ENCODE results near the gene EFNA2. TPM values are rescaled to one million over a fixed set of nuclear protein-coding genes. Genes with fewer than 3 reads are reported as not detected.
A peak's percentile ranks its signal among the peaks of the same experiment; 100 is the strongest.

EFNA2 gene
- total and polyA plus RNA-seq, 4 donors = 2.8 TPM; not detected in 3

- ATAC-seq (ENCODE audit: low FRiP score) (no peak), DNase-seq (no peak)
- intact Hi-C loops (cut with DNase I) = no loop called here
- 76 to 78% methylated on average over 8 of the region's 8 CpGs for WGBS, 2 donors
- H3K27me3 ChIP-seq (ENCODE audit: control insufficient read depth in 1 of 2, insufficient read depth in 2 of 2, low read length in 1 of 2) = no peaks in the 10 kb centered on the region
- H3K4me3 ChIP-seq (ENCODE audit: low read length in 2 of 2) = no peak overlapping the region
- peaks cover 6 to 9% of the 10 kb centered on the region in 2 donors for H3K36me3 ChIP-seq (ENCODE audit: control insufficient read depth in 1 of 2, insufficient read depth in 2 of 2, low read length in 1 of 2)
- no peaks in the 10 kb centered on the region for H3K9me3 ChIP-seq (ENCODE audit: control insufficient read depth, low read length)
- H3K4me1 ChIP-seq (ENCODE audit: control insufficient read depth in 1 of 2, insufficient read depth in 2 of 2, low read length in 2 of 2) = peaks cover 0 to 2% of the 10 kb centered on the region in 2 donors
- no peak overlapping the region for H3K27ac ChIP-seq (ENCODE audit: low read depth in 1 of 2, low read length in 2 of 2)
These were observed 27.5 kb upstream of the EFNA2 start for GRCh38 chr19:1258163-1258492.

- Histone ChIP-seq H3K4me3 (ENCODE audit: low read length in 2 of 2) (no peak overlapping the region), H3K9me3 (ENCODE audit: control insufficient read depth, low read length) (no peaks in the 10 kb centered on the region), H3K4me1 (ENCODE audit: control insufficient read depth in 1 of 2, insufficient read depth in 2 of 2, low read length in 2 of 2) (peaks cover 0 to 2% of the 10 kb centered on the region in 2 donors), H3K36me3 (ENCODE audit: control insufficient read depth in 1 of 2, insufficient read depth in 2 of 2, low read length in 1 of 2) (peaks cover 6 to 9% of the 10 kb centered on the region in 2 donors), H3K27me3 (ENCODE audit: control insufficient read depth in 1 of 2, insufficient read depth in 2 of 2, low read length in 1 of 2) (no peaks in the 10 kb centered on the region), H3K27ac (ENCODE audit: low read depth in 1 of 2, low read length in 2 of 2) (peak overlapping the region in 1 of 2 donors; percentile 25)
- ATAC-seq (ENCODE audit: low FRiP score) (no peak), DNase-seq (no peak)
- WGBS, 2 donors = 30 to 35% methylated on average over 15 of the region's 15 CpGs
- intact Hi-C loops (cut with DNase I) = no loop called here
These were observed 26.9 kb upstream of the EFNA2 start for GRCh38 chr19:1258707-1259205.

- Histone ChIP-seq H3K27ac (ENCODE audit: low read depth in 1 of 2, low read length in 2 of 2) (peak overlapping the region in 1 of 2 donors; percentile 25), H3K4me1 (ENCODE audit: control insufficient read depth in 1 of 2, insufficient read depth in 2 of 2, low read length in 2 of 2) (peaks cover 0 to 2% of the 10 kb centered on the region in 2 donors), H3K4me3 (ENCODE audit: low read length in 2 of 2) (no peak overlapping the region), H3K27me3 (ENCODE audit: control insufficient read depth in 1 of 2, insufficient read depth in 2 of 2, low read length in 1 of 2) (no peaks in the 10 kb centered on the region), H3K36me3 (ENCODE audit: control insufficient read depth in 1 of 2, insufficient read depth in 2 of 2, low read length in 1 of 2) (peaks cover 6 to 9% of the 10 kb centered on the region in 2 donors), H3K9me3 (ENCODE audit: control insufficient read depth, low read length) (no peaks in the 10 kb centered on the region)
- intact Hi-C loops (cut with DNase I) = no loop called here
- WGBS, 2 donors = 35 to 45% methylated on average over 15 to 17 of the region's 17 CpGs
- DNase-seq (peak in 1 of 2 donors; percentile 86), ATAC-seq (ENCODE audit: low FRiP score) (peak; percentile 4)
These were observed 26.3 kb upstream of the EFNA2 start for GRCh38 chr19:1259206-1259875.

- H3K27me3 ChIP-seq (ENCODE audit: control insufficient read depth in 1 of 2, insufficient read depth in 2 of 2, low read length in 1 of 2) = no peaks in the 10 kb centered on the region
- peaks cover 0 to 2% of the 10 kb centered on the region in 2 donors for H3K4me1 ChIP-seq (ENCODE audit: control insufficient read depth in 1 of 2, insufficient read depth in 2 of 2, low read length in 2 of 2)
- H3K4me3 ChIP-seq (ENCODE audit: low read length in 2 of 2) = no peak overlapping the region
- peak overlapping the region in 1 of 2 donors; percentile 53 for H3K27ac ChIP-seq (ENCODE audit: low read depth in 1 of 2, low read length in 2 of 2)
- ATAC-seq (ENCODE audit: low FRiP score) (no peak), DNase-seq (no peak)
- intact Hi-C loops (cut with DNase I) = no loop called here
- peaks cover 6 to 7% of the 10 kb centered on the region in 2 donors for H3K36me3 ChIP-seq (ENCODE audit: control insufficient read depth in 1 of 2, insufficient read depth in 2 of 2, low read length in 1 of 2)
- WGBS, 2 donors = 29 to 31% methylated on average over 33 of the region's 33 CpGs
- no peaks in the 10 kb centered on the region for H3K9me3 ChIP-seq (ENCODE audit: control insufficient read depth, low read length)
These were observed 25.6 kb upstream of the EFNA2 start for GRCh38 chr19:1259876-1260748.

- Histone ChIP-seq H3K9me3 (ENCODE audit: control insufficient read depth, low read length) (no peaks in the 10 kb centered on the region), H3K4me3 (ENCODE audit: low read length in 2 of 2) (peak overlapping the region in 1 of 2 donors; percentile 18), H3K4me1 (ENCODE audit: control insufficient read depth in 1 of 2, insufficient read depth in 2 of 2, low read length in 2 of 2) (peaks cover 0 to 2% of the 10 kb centered on the region in 2 donors), H3K27ac (ENCODE audit: low read depth in 1 of 2, low read length in 2 of 2) (peak overlapping the region; percentile 69 to 89), H3K27me3 (ENCODE audit: control insufficient read depth in 1 of 2, insufficient read depth in 2 of 2, low read length in 1 of 2) (no peaks in the 10 kb centered on the region), H3K36me3 (ENCODE audit: control insufficient read depth in 1 of 2, insufficient read depth in 2 of 2, low read length in 1 of 2) (no peaks in the 10 kb centered on the region)
- peak; percentile 89 for ATAC-seq (ENCODE audit: low FRiP score)
- peak; percentile 98 to 99 for DNase-seq
- intact Hi-C loops (cut with DNase I) = no loop called here
- WGBS, 2 donors = 0 to 1% methylated on average over 52 to 83 of the region's 83 CpGs
These were observed 24.7 kb upstream of the EFNA2 start for GRCh38 chr19:1260749-1261537.

- Histone ChIP-seq H3K4me1 (ENCODE audit: control insufficient read depth in 1 of 2, insufficient read depth in 2 of 2, low read length in 2 of 2) (peaks cover 0 to 2% of the 10 kb centered on the region in 2 donors), H3K36me3 (ENCODE audit: control insufficient read depth in 1 of 2, insufficient read depth in 2 of 2, low read length in 1 of 2) (no peaks in the 10 kb centered on the region), H3K27ac (ENCODE audit: low read depth in 1 of 2, low read length in 2 of 2) (peak overlapping the region; percentile 69 to 89), H3K9me3 (ENCODE audit: control insufficient read depth, low read length) (no peaks in the 10 kb centered on the region), H3K27me3 (ENCODE audit: control insufficient read depth in 1 of 2, insufficient read depth in 2 of 2, low read length in 1 of 2) (no peaks in the 10 kb centered on the region), H3K4me3 (ENCODE audit: low read length in 2 of 2) (peak overlapping the region in 1 of 2 donors; percentile 18)
- 3 to 4% methylated on average over 14 of the region's 14 CpGs for whole genome bisulfite sequencing, 2 donors
- no peak for ATAC-seq (ENCODE audit: low FRiP score)
- no peak for DNase-seq
- intact Hi-C loops (cut with DNase I) = no loop called here
These were observed 24.2 kb upstream of the EFNA2 start for GRCh38 chr19:1261538-1261797.

GRCh38 chr19:1261798-1262622 lies 23.7 kb upstream of the EFNA2 start:
- H3K36me3 ChIP-seq (ENCODE audit: control insufficient read depth in 1 of 2, insufficient read depth in 2 of 2, low read length in 1 of 2) = no peaks in the 10 kb centered on the region
- no peaks in the 10 kb centered on the region for H3K9me3 ChIP-seq (ENCODE audit: control insufficient read depth, low read length)
- intact Hi-C loops (cut with DNase I) = no loop called here
- no peaks in the 10 kb centered on the region for H3K27me3 ChIP-seq (ENCODE audit: control insufficient read depth in 1 of 2, insufficient read depth in 2 of 2, low read length in 1 of 2)
- no peak for ATAC-seq (ENCODE audit: low FRiP score)
- H3K4me3 ChIP-seq (ENCODE audit: low read length in 2 of 2) = no peak overlapping the region
- peaks cover 0 to 2% of the 10 kb centered on the region in 2 donors for H3K4me1 ChIP-seq (ENCODE audit: control insufficient read depth in 1 of 2, insufficient read depth in 2 of 2, low read length in 2 of 2)
- peak; percentile 88 to 92 for DNase-seq
- WGBS, 2 donors = 2 to 3% methylated on average over 24 to 28 of the region's 28 CpGs
- peak overlapping the region; percentile 69 to 89 for H3K27ac ChIP-seq (ENCODE audit: low read depth in 1 of 2, low read length in 2 of 2)

- DNase-seq = peak in 1 of 2 donors; percentile 59
- WGBS, 2 donors = 43 to 48% methylated on average over 21 of the region's 21 CpGs
These were observed 23.0 kb upstream of the EFNA2 start for GRCh38 chr19:1262623-1263123.

More at GRCh38 chr19:1262623-1263123, 23.0 kb upstream of the EFNA2 start:
- Histone ChIP-seq H3K4me3 (ENCODE audit: low read length in 2 of 2) (no peak overlapping the region), H3K27me3 (ENCODE audit: control insufficient read depth in 1 of 2, insufficient read depth in 2 of 2, low read length in 1 of 2) (no peaks in the 10 kb centered on the region), H3K36me3 (ENCODE audit: control insufficient read depth in 1 of 2, insufficient read depth in 2 of 2, low read length in 1 of 2) (no peaks in the 10 kb centered on the region), H3K4me1 (ENCODE audit: control insufficient read depth in 1 of 2, insufficient read depth in 2 of 2, low read length in 2 of 2) (peaks cover 0 to 2% of the 10 kb centered on the region in 2 donors), H3K9me3 (ENCODE audit: control insufficient read depth, low read length) (no peaks in the 10 kb centered on the region), H3K27ac (ENCODE audit: low read depth in 1 of 2, low read length in 2 of 2) (peak overlapping the region; percentile 69 to 89)
- intact Hi-C loops (cut with DNase I) = no loop called here
- ATAC-seq (ENCODE audit: low FRiP score) = no peak

Measured in aorta (tissue), 5 donors.